ENCODE data around the gene CARD16.
"Not testable (repeated sequence)": the region's sequence is repeated elsewhere in the genome, so short reads cannot be mapped to it uniquely, and the experiment has no call there.

CARD16 gene

DNA sequence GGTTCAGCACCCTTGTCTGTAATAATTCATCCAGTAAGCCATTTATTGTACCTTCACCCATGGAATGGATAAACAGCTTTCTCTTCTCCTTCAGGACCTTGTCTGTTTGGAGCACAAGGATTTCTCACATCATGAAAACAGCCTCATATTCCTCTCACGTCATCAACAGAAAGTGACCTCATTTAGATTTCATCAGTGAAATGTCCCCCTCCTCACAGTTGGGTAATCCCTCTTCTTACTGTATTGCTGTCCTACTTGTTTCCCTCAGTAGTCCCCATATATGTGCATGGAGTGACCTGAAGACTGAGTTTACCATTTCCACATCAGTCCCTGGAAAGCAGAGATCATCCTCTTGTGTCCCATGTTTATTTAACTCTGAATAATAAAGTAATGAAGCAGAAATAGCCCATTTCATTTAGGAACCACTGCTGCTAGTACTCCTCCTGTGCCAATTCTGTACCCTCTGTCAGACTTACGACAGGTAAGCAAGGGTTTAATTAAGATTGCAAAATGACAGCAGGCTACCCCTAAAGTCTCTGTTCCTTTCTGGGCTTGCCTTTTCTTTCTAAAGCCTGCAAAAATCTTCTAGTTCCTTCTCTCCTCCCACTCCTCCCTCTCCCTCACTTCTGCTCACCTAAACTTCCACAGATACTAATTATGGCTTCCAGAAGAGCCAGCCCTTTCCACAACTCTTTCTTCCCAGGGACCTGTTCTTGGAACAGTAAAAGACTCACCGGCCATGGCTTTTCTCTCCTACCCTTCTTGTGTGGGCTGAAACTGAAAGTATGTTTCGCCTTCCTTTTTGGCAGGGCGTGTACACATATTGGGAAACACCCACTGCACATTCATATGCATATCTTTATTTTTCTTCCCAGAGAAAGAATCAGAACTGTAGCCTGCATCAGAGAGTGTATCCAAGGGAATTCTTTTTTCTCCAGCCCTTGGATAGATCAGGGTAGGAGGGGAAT is at the start of gene CARD16:
Gene CARD16, minus strand, starts transcription at position 779 of the 968 bp plus-strand sequence. Its CDS starts 38 bp downstream, at position 741.
- DNase-seq: not testable (repeated sequence)

DNA sequence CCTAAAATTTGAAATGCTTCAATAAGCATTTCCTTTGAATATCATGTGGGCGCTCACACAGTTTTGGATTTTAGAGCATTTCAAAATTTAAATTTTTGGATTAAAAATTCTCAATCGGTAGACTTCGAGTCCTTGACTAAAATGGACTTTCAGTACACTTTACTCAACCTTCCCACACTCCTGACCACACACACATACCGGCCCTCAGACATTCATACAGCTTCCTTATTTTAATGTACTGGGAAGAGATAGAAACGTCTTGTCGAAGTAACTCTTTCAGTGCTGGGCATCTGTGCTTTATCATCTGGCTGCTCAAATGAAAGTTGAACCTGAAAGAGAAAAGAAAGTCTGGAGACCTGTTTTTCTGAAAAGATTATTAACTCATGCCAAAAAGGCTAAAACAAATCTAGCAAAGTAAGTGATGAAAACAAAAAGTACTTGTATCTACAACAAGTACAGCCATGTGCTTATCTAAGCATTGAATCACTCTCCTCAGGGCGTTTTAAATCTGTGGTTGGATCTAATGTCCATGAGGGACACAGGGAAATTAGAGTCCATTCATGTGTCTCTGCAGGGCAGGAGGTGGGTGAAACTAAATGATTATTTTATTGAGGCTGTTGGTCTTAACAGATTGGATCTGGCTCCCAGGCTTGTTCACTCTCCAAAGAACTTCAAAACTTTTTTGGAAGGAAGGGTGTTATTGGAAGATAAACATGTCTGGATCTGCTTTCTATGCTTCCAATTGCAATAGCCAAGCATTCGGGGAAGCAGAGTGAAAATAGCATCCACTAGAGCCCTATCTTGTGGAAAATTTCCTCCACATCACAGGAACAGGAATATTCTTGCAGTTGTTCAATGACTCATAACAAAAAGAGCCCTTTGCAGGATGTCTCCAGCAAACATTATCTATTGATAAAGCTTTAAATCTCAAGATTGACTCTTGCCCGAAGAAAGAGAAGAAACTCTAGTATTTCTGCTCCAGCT is 47.4 kb upstream of the CARD16 start:
- no peak for DNase-seq

GRCh38 chr11:105081412-105082150 is 36.4 kb upstream of the CARD16 start:
- no peak for DNase-seq

DNA sequence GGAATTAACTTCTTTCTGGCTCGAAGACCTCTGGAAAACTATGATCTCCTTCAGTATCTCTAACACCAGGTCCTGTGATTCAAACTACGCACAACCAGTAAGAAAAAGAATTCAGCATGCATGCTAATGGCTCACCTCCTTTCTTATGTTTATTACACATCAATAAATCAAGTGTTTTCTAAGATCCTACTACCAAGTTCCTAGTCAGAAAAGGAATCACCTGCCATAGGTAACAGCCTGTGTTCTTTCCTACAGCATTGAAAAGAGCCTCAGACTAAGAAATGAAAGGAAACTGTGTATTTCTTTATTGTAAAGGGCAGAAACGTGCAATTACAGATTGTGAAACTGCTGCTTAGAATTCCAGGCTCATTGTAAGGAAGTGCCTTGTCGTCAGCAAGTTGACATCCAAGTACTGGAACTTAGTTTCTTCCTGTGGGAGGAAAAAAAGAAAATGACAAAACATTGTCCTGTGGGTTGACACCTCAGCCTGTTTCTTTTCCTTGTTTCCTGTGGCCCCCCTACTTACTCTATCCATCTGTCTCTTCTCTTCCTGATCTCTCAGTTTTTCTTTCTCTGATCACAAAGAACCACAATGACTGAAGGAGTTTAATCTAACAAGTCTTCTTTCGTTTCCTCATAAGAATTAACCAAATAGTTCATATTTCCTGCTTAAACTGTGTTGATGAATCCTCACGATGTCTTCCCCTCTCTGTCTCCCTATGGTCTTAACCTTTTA is 35.2 kb upstream of the CARD16 start:
- DNase-seq: not testable (repeated sequence)

GRCh38 chr11:105078283-105078682 is 33.1 kb upstream of the CARD16 start:
- no peak for DNase-seq

GRCh38 chr11:105077141-105077790 is 32.1 kb upstream of the CARD16 start:
- not testable (repeated sequence) for DNase-seq

- no peak for DNase-seq
These were observed 29.0 kb upstream of the CARD16 start for GRCh38 chr11:105074166-105074530.

DNA sequence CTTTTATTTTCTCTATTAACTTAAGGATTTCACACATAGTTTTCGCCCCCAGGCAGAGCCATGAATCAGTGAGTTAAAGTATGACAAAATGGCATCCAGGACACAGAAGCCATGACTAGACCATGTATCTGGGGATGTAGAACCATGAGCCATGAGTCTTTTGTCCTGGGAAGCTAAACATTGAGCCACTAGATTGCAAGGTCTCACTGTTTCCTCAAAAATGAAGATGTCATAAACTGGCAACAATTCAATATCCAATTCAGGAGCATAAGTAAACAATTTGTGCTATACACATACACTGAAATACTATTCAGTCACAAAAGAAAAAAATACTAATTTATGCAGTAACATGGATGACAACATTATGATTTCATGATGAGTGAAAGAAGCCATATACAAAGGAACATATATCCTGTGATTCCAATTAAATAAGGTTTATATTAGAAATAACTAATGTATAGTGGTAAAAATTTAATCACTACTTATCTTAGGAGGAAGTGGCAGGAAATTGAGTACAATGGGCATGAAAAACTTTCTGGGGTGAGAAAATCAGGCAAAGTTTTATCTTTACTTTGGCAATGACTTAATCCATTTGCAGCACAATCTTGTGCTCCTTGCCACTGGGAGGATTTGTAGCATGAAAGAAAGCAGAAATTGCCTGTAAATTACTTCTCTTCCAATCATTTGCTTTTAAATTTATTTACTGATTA is 28.5 kb upstream of the CARD16 start:
- DNase-seq: no peak

- not testable (repeated sequence) for DNase-seq
These were observed 26.9 kb upstream of the CARD16 start for GRCh38 chr11:105072080-105072479.

DNA sequence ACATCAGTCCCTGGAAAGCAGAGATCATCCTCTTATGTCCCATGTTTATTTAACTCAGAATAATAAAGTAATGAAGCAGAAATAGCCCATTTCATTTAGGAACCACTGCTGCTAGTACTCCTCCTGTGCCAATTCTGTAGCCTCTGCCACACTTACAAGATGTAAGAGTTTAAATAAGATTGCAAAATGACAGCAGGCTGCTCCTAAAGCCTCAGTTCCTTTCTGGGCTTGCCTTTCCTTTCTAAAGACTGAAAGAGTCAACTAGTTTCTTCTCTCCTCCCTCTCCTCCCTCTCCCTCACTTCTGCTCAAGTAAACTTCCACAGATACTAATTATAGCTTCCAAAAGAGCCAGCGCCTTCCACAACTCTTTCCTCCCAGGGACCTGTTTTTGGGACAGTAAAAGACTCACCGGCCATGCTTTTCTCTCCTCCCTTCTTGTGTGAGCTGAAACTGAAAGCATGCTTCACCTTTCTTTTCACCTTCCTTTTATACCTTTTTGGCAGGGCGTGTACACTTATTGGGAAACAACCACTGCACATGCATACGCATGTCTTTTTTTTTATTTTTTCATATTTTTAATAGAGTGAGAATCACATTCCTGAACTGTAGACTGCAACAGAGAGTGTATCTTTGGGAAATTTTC is 26.1 kb upstream of the CARD16 start:
- no peak for DNase-seq

GRCh38 chr11:105070306-105070705 is 25.2 kb upstream of the CARD16 start:
- no peak for DNase-seq

GRCh38 chr11:105069749-105070148 is 24.6 kb upstream of the CARD16 start:
- not testable (repeated sequence) for DNase-seq

DNA sequence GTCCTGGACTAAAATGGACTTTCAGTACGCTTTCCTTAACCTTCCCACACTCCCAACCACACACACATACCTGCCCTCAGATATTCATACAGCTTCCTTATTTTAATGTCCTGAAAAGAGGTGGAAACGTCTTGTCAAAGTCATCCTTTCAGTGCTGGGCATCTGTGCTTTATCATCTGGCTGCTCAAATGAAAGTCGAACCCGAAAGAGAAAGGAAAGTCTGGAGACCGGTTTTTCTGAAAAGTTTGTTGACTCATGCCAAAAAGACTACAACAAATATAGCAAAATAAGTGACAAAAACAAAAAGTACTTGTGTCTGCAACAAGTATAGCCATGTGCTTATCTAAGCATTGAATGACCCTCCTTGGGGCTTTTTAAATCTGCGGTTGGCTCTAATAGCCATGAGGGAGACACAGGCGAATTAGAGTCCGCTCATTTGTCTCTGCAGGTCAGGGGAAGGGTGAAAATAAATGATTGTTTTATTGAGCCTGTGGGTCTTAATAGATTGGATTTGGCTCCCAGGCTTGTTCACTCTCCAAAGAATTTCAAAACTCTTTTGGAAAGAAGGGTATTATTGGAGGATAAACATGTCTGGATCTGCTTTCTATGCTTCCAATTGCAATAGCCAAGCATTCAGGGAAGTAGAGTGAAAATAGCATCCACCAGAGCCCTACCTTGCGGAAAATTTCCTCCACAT is 18.3 kb upstream of the CARD16 start:
- DNase-seq: not testable (repeated sequence)

- DNase-seq: no peak
These were observed 12.3 kb upstream of the CARD16 start for GRCh38 chr11:105057432-105057831.

DNA sequence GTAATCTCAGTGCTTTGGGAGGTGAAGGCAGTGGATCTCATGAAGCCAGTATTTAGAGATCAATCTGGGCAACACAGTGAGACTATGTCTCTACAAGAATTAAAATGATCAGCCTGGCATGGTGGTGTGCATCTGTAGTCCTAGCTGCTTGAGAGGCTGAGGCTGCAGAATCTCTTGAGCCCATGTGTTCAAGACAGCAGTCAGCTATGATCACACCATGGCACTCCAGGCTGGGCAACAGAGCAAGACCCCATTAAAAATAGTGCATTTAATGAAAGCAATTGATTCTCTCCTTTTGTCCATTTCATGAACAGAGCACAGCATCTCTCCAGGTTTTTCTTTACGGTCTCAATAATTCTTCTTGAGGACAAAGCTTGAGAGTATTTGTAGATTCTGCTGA is 11.3 kb upstream of the CARD16 start:
- DNase-seq: no peak

DNA sequence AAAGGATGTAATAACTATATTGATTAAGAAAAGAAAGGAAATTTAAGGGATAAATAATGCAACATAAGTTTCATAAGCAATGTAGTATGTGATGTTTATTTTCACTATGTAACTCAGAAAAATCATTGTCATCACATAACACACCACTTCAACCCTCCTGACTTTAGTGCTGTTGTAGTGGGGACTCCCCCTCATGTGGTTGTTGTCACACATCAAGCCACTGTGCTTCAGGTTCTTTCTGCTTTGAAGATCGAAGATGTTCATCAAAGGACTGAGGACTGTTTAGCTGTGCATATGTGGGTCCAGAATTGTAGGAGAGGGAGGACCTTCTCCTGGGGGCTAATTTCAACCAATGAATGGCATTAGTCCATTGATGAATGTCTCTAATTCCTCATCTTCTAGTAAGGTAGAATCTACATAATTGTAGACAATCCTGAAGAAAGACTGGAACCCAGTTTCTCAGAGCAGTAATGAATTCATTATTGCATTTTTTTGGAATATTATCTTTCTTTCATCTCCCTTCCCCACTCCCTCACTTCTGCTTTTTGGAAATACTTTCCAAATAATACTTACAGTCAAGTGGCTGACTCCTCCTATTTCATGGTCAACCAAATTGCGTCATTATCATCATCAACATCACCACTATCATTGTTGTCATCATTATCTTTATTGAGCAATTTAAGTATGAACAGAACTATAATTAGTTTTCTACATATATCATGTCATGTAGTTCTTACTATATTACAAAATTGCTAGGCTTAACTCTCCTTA is 9.8 kb upstream of the CARD16 start:
- no peak for DNase-seq

- no peak for DNase-seq
These were observed 7.4 kb upstream of the CARD16 start for GRCh38 chr11:105052487-105052886.

DNA sequence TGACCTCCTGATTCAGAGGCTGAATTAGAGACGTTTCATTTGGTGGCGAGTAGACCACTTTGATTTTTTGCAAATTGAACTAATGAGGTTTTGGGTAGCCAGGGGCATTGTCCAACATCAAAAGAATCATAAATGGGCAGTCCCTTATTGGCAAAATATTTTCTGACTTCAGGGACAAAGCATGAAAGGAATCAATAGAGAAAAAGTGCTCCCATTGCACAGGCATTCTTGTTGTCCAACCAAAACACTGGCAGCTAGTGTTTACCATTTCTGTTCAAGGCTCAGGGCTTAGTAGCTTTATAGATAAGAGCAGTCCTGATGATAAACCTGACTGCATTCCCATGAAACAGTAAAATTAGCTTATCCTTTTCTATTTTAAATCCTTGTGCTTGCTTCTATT is 6.4 kb upstream of the CARD16 start:
- DNase-seq: no peak

DNA sequence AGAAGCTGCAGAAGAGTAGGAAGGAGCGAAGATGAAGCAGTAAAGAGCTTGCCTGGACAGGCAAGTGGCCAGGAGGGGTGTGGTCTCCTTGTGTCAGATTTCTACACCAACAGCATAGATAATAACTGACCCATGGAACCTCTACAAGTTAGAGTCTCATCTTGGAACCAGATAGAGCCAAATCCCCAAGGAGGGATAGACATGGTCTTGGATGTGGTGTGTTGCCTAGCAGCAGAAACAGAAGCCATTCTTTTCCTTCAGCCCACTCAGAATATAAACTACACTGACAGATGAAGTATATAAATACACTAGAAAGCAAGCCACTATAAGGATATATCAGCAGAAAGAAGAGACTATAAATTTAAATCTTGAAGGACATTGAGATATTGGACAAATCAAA is 4.3 kb upstream of the CARD16 start:
- DNase-seq: no peak

Data from NCI-H510A treated with DMSO at 0.1 percent for 48 hours (cell line).